ENCODE measurements around the gene NTRK1. TPM values are rescaled to one million over a fixed set of nuclear protein-coding genes. Genes with fewer than 3 reads are reported as not detected.

Gene NTRK1
- polyA plus RNA-seq, 3 donors = 0.67 to 1.3 (median 1.1) TPM

GRCh38 chr1:156929596-156930238 is 69.1 kb downstream of the NTRK1 start:
- no peak for DNase-seq (ENCODE audit: low read depth in 3 of 3, low spot score in 2 of 3)

- DNase-seq (ENCODE audit: low read depth in 3 of 3, low spot score in 2 of 3) = no peak
Observed at GRCh38 chr1:156930483-156930882, 69.8 kb downstream of the NTRK1 start.

Other genes with a start within 250 kb of the NTRK1 start
- under 1 TPM in 2 of 3 donors, not detected in 1; 0.13 to 0.32 TPM for gene HAPLN2, start 241.4 kb upstream of the NTRK1 start, polyA plus RNA-seq (ENCODE audit: insufficient read length in 3 of 3)
- under 1 TPM; 0.11 to 0.29 (median 0.28) TPM for gene BCAN, start 218.7 kb upstream of the NTRK1 start, polyA plus RNA-seq (ENCODE audit: insufficient read length in 3 of 3)
- gene NES, start 183.5 kb upstream of the NTRK1 start, polyA plus RNA-seq (ENCODE audit: insufficient read length in 3 of 3) = 100 to 1,000 TPM; 164 to 179 (median 169) TPM
- gene CRABP2, start 155.3 kb upstream of the NTRK1 start, polyA plus RNA-seq (ENCODE audit: insufficient read length in 3 of 3) = 10 to 100 TPM; 78.4 to 87.5 (median 86.4) TPM
- gene METTL25B, start 132.4 kb upstream of the NTRK1 start, polyA plus RNA-seq (ENCODE audit: insufficient read length in 3 of 3) = 10 to 100 TPM; 27.4 to 31.1 (median 30.3) TPM
- gene ISG20L2, start 132.1 kb upstream of the NTRK1 start, polyA plus RNA-seq (ENCODE audit: insufficient read length in 3 of 3) = 10 to 100 TPM; 39.9 to 49.2 (median 44.6) TPM
- gene MRPL24, start 119.8 kb upstream of the NTRK1 start, polyA plus RNA-seq (ENCODE audit: insufficient read length in 3 of 3) = 10 to 100 TPM; 73.5 to 75.7 (median 73.7) TPM
- gene HDGF, start 109.2 kb upstream of the NTRK1 start, polyA plus RNA-seq (ENCODE audit: insufficient read length in 3 of 3) = 100 to 1,000 TPM; 267 to 278 (median 269) TPM
- 100 to 1,000 TPM; 106 to 121 (median 109) TPM for gene PRCC, start 93.3 kb upstream of the NTRK1 start, polyA plus RNA-seq (ENCODE audit: insufficient read length in 3 of 3)
- gene SH2D2A, start 44.0 kb upstream of the NTRK1 start, polyA plus RNA-seq (ENCODE audit: insufficient read length in 3 of 3) = under 1 TPM; 0.37 to 0.57 (median 0.42) TPM
- 1 to 10 TPM; 1.3 to 2.1 (median 1.7) TPM for gene INSRR, start 1.7 kb upstream of the NTRK1 start, polyA plus RNA-seq (ENCODE audit: insufficient read length in 3 of 3)
- 10 to 100 TPM; 16.7 to 19.2 (median 17.7) TPM for gene PEAR1, start 32.9 kb downstream of the NTRK1 start, polyA plus RNA-seq (ENCODE audit: insufficient read length in 3 of 3)
- under 1 TPM; 0.26 to 0.40 (median 0.35) TPM for gene LRRC71, start 59.8 kb downstream of the NTRK1 start, polyA plus RNA-seq (ENCODE audit: insufficient read length in 3 of 3)
- gene ARHGEF11, start 184.9 kb downstream of the NTRK1 start, polyA plus RNA-seq (ENCODE audit: insufficient read length in 3 of 3) = 10 to 100 TPM; 27.0 to 30.7 (median 29.6) TPM
- not detected for gene ETV3L, start 238.9 kb downstream of the NTRK1 start, polyA plus RNA-seq (ENCODE audit: insufficient read length in 3 of 3)

All from right renal cortex interstitium (tissue), 3 donors.